Measurements from ENCODE around the gene LUC7L2. TPM values are rescaled to one million over a fixed set of nuclear protein-coding genes. Genes with fewer than 3 reads are reported as not detected.

Gene LUC7L2
- total and polyA plus RNA-seq, 2 donors from 2014 or later = 33.0 to 97.9 TPM

- Histone ChIP-seq H3K27ac (ENCODE audit: low read depth in 2 of 2, low read length in 2 of 2) (no peak overlapping the region), H3K4me3 (ENCODE audit: low read length in 3 of 3) (peak overlapping the region; percentile 85 to 94 (median 93)), H3K4me1 (ENCODE audit: control insufficient read depth in 2 of 3, insufficient read depth in 2 of 3, low read depth in 1 of 3, low read length in 3 of 3) (peaks cover 2 to 15% (median 12%) of the 10 kb centered on the region in 3 donors), H3K9me3 (ENCODE audit: control insufficient read depth in 2 of 3, insufficient read depth in 1 of 3, low read length in 3 of 3) (no peaks in the 10 kb centered on the region), H3K9ac (ENCODE audit: low read length in 3 of 3) (peak overlapping the region in 2 of 3 donors; percentile 80 to 94), H3K36me3 (ENCODE audit: control insufficient read depth in 2 of 3, insufficient read depth in 3 of 3, low read length in 3 of 3) (peaks cover 0 to 5% (median 2%) of the 10 kb centered on the region in 3 donors), H3K27me3 (ENCODE audit: control insufficient read depth, insufficient read depth, low read length) (no peaks in the 10 kb centered on the region)
- FAIRE-seq (no peak), DNase-seq (no peak)
- TF ChIP-seq CTCF (IDR thresholded peaks at IDR 0.05; ENCODE audit: borderline replicate concordance, extremely low read depth, insufficient read depth) = no peak
- intact Hi-C loops (cut with DNase I) = no loop called here
Measured at GRCh38 chr7:139361523-139361922, 1.8 kb downstream of the LUC7L2 start.

GRCh38 chr7:139362302-139362701, 2.6 kb downstream of the LUC7L2 start:
- DNase-seq (peak in 1 of 5 donors; percentile 59), FAIRE-seq (no peak)
- no peak overlapping the region for H3K27ac ChIP-seq (ENCODE audit: low read depth in 2 of 2, low read length in 2 of 2)
- intact Hi-C loops (cut with DNase I) = no loop called here
- no peak for TF ChIP-seq CTCF (IDR thresholded peaks at IDR 0.05; ENCODE audit: borderline replicate concordance, extremely low read depth, insufficient read depth)
- no peaks in the 10 kb centered on the region for H3K9me3 ChIP-seq (ENCODE audit: control insufficient read depth in 2 of 3, insufficient read depth in 1 of 3, low read length in 3 of 3)
- peaks cover 2 to 15% (median 12%) of the 10 kb centered on the region in 3 donors for H3K4me1 ChIP-seq (ENCODE audit: control insufficient read depth in 2 of 3, insufficient read depth in 2 of 3, low read depth in 1 of 3, low read length in 3 of 3)
- no peaks in the 10 kb centered on the region for H3K27me3 ChIP-seq (ENCODE audit: control insufficient read depth, insufficient read depth, low read length)
- peaks cover 0 to 6% (median 2%) of the 10 kb centered on the region in 3 donors for H3K36me3 ChIP-seq (ENCODE audit: control insufficient read depth in 2 of 3, insufficient read depth in 3 of 3, low read length in 3 of 3)
- H3K9ac ChIP-seq (ENCODE audit: low read length in 3 of 3) = no peak overlapping the region
- H3K4me3 ChIP-seq (ENCODE audit: low read length in 3 of 3) = no peak overlapping the region

GRCh38 chr7:139362981-139363380, 3.3 kb downstream of the LUC7L2 start:
- peak in 1 of 5 donors; percentile 34 for DNase-seq
- Histone ChIP-seq H3K27me3 (ENCODE audit: control insufficient read depth, insufficient read depth, low read length) (no peaks in the 10 kb centered on the region), H3K36me3 (ENCODE audit: control insufficient read depth in 2 of 3, insufficient read depth in 3 of 3, low read length in 3 of 3) (peaks cover 0 to 6% (median 5%) of the 10 kb centered on the region in 3 donors), H3K4me1 (ENCODE audit: control insufficient read depth in 2 of 3, insufficient read depth in 2 of 3, low read depth in 1 of 3, low read length in 3 of 3) (peaks cover 2 to 15% (median 12%) of the 10 kb centered on the region in 3 donors), H3K9me3 (ENCODE audit: control insufficient read depth in 2 of 3, insufficient read depth in 1 of 3, low read length in 3 of 3) (no peaks in the 10 kb centered on the region), H3K9ac (ENCODE audit: low read length in 3 of 3) (no peak overlapping the region), H3K4me3 (ENCODE audit: low read length in 3 of 3) (peak overlapping the region in 1 of 3 donors; percentile 18), H3K27ac (ENCODE audit: low read depth in 2 of 2, low read length in 2 of 2) (no peak overlapping the region)
- FAIRE-seq = no peak
- TF ChIP-seq CTCF (IDR thresholded peaks at IDR 0.05; ENCODE audit: borderline replicate concordance, extremely low read depth, insufficient read depth) = no peak
- intact Hi-C loops (cut with DNase I) = no loop called here

- Histone ChIP-seq H3K9ac (ENCODE audit: low read length in 3 of 3) (peak overlapping the region in 1 of 3 donors; percentile 19), H3K27me3 (ENCODE audit: control insufficient read depth, insufficient read depth, low read length) (no peaks in the 10 kb centered on the region), H3K27ac (ENCODE audit: low read depth in 2 of 2, low read length in 2 of 2) (no peak overlapping the region), H3K36me3 (ENCODE audit: control insufficient read depth in 2 of 3, insufficient read depth in 3 of 3, low read length in 3 of 3) (peaks cover 0 to 6% (median 5%) of the 10 kb centered on the region in 3 donors), H3K4me1 (ENCODE audit: control insufficient read depth in 2 of 3, insufficient read depth in 2 of 3, low read depth in 1 of 3, low read length in 3 of 3) (peaks cover 2 to 15% (median 11%) of the 10 kb centered on the region in 3 donors), H3K4me3 (ENCODE audit: low read length in 3 of 3) (no peak overlapping the region), H3K9me3 (ENCODE audit: control insufficient read depth in 2 of 3, insufficient read depth in 1 of 3, low read length in 3 of 3) (no peaks in the 10 kb centered on the region)
- DNase-seq = no peak
- no peak for TF ChIP-seq CTCF (IDR thresholded peaks at IDR 0.05; ENCODE audit: borderline replicate concordance, extremely low read depth, insufficient read depth)
- intact Hi-C loops (cut with DNase I) = no loop called here
- FAIRE-seq = no peak
Measured at GRCh38 chr7:139365336-139365735, 5.6 kb downstream of the LUC7L2 start.

Data from kidney (tissue), 14 donors.